BE2C (cell line): Measurements from ENCODE around the gene FBXO44.

Experiments used
- DNase-seq: peaks from one replicate; pipeline ENCODE4 v3.0.0-alpha.2; 2020
- H3K27me3 ChIP-seq: fragments of 250-450 bp; sonication (Bioruptor Pico); 2 replicates; pipeline ENCODE4 v1.5.1; 2020; ENCODE audit warnings: mild to moderate bottlenecking
- H3K36me3 ChIP-seq: fragments of 250-450 bp; sonication (Bioruptor Pico); 2 replicates; pipeline ENCODE4 v1.5.1; 2020; ENCODE audit warnings: mild to moderate bottlenecking
- H3K4me1 ChIP-seq: fragments of 250-450 bp; sonication (Bioruptor Pico); 2 replicates; pipeline ENCODE4 v1.5.1; 2020
- H3K4me3 ChIP-seq: 2 replicates; pipeline ENCODE4 v1.5.1; 2011; ENCODE audit warnings: low read depth, low read length
- H3K9me3 ChIP-seq: fragments of 250-450 bp; sonication (Bioruptor Pico); 2 replicates; pipeline ENCODE4 v1.5.1; 2020
- TF ChIP-seq, protein P1 (sequence below): IDR thresholded peaks from 2 replicates; pipeline ENCODE4 v1.5.1; 2012; ENCODE audit warnings: mild to moderate bottlenecking, low read depth, low read length

The FBXO44 gene

DNA sequence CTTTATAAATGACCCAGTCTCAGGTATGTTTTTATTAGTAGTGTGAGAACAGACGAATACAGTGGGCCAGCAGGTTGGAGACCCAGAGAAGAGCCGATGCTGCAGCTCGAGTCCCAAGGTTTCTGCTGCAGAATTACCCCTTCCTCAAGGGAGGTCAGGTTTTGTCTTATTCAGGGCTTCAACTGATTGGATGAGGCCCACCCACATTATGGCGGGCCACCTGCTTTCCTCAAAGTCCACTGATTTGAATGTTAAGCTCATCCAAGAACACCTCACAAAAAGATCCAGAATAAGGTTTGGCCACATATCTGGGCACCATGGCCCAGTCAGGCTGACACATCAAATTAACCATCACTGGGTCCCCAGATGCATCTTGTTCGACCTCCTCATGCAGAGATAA is 41.3 kb upstream of the FBXO44 start:
- H3K27me3 ChIP-seq = no peaks in the 10 kb centered on the region
- no peaks in the 10 kb centered on the region for H3K4me1 ChIP-seq
- TF ChIP-seq, protein P1, sequence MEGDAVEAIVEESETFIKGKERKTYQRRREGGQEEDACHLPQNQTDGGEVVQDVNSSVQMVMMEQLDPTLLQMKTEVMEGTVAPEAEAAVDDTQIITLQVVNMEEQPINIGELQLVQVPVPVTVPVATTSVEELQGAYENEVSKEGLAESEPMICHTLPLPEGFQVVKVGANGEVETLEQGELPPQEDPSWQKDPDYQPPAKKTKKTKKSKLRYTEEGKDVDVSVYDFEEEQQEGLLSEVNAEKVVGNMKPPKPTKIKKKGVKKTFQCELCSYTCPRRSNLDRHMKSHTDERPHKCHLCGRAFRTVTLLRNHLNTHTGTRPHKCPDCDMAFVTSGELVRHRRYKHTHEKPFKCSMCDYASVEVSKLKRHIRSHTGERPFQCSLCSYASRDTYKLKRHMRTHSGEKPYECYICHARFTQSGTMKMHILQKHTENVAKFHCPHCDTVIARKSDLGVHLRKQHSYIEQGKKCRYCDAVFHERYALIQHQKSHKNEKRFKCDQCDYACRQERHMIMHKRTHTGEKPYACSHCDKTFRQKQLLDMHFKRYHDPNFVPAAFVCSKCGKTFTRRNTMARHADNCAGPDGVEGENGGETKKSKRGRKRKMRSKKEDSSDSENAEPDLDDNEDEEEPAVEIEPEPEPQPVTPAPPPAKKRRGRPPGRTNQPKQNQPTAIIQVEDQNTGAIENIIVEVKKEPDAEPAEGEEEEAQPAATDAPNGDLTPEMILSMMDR = no peak
- no peaks in the 10 kb centered on the region for H3K36me3 ChIP-seq
- no peak for DNase-seq
- no peak overlapping the region for H3K4me3 ChIP-seq
- no peaks in the 10 kb centered on the region for H3K9me3 ChIP-seq

DNA sequence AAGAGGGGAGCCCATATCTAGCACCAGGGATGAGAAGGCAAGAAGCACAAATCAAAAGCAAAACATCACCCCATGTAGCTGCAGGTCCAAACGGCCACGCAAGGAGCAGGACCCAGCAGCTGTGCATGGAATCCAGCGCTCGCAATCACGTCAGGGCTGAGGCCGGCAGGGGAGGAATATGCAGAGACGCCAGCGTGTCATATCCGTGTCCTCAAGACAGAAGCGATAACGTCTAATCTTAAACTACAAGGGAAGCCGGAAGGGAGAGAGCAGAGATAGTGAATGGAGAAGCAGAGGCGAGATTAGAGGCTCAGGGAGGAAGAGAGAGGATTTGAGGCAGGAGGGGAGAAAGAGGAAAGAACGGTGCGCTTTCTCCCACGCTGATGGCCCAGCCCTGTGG is 39.6 kb upstream of the FBXO44 start:
- Histone ChIP-seq H3K9me3 (no peaks in the 10 kb centered on the region), H3K36me3 (no peaks in the 10 kb centered on the region), H3K4me1 (no peaks in the 10 kb centered on the region), H3K27me3 (no peaks in the 10 kb centered on the region), H3K4me3 (no peak overlapping the region)
- no peak for DNase-seq
- TF ChIP-seq, protein P1 = no peak

DNA sequence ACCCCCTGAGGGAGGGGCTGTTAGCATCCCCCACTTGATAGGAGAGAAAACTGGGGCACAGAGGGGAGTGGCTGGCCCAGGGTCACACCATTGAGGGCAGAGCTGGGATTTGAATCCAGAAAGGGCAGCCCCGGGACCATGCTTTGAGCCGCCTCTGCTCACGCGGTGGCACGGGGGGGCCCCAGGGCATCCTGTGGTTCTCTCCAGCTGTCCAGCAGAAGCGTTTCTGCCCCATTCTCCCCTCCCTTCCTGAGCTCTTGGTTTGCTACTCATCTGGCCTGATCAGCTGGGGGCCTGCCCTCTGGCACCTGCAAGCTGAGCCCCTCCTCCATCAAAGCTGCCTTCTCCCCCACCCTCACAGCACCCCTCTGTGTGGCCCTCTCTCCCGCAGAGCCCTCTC is 37.9 kb upstream of the FBXO44 start:
- no peaks in the 10 kb centered on the region for H3K9me3 ChIP-seq
- no peaks in the 10 kb centered on the region for H3K4me1 ChIP-seq
- no peak overlapping the region for H3K4me3 ChIP-seq
- H3K36me3 ChIP-seq = no peaks in the 10 kb centered on the region
- no peak for DNase-seq
- TF ChIP-seq, protein P1 = no peak
- no peaks in the 10 kb centered on the region for H3K27me3 ChIP-seq

DNA sequence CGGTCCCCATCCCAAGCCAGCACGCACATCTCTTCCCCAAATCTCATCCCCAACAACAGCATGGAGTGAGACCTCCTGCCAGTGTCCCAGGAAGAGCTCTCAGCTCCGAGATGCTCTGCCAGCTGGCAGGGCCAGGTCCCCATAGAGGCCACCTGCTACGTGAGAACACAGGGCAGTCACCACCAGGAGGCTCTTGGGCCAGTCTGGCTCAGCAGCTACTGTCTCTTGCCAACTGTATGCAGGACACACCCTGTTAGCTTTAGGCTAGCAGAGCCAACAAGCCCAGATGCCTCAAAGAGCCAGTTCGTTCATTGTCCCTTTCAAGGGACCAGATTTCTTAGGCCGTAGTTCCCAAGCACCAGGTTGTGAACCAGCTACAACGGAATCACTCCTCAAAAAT is 37.4 kb upstream of the FBXO44 start:
- DNase-seq = no peak

DNA sequence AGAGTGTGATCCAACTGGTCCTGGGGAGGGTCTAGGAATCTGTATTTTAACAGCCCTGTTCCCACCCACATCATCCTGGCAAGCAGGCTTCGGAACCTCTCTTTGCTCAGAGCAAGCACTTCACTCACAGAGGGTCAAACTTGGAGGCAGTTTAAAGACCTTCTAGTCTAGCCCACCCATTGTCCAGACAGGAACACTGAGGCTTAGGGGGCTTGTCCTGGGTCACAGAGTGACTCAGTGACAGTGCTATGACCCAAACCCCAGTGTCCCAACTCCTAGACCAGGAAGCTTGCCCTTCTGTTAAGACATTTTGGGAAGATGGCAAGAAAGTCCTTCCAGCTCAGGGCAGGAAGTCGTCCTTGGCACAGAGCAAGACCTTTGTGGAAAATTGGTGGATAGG is 36.9 kb upstream of the FBXO44 start:
- Histone ChIP-seq H3K4me3 (no peak overlapping the region), H3K36me3 (no peaks in the 10 kb centered on the region), H3K27me3 (no peaks in the 10 kb centered on the region), H3K9me3 (no peaks in the 10 kb centered on the region), H3K4me1 (no peaks in the 10 kb centered on the region)
- TF ChIP-seq, protein P1 = no peak
- no peak for DNase-seq

More for the DNA sequence above, 37.4 kb upstream of the FBXO44 start:
- H3K36me3 ChIP-seq = no peaks in the 10 kb centered on the region
- no peaks in the 10 kb centered on the region for H3K9me3 ChIP-seq
- TF ChIP-seq, protein P1 = 0 out of 2 replicates have a peak, but pooled peaks have one; percentile 6
- no peaks in the 10 kb centered on the region for H3K4me1 ChIP-seq
- no peak overlapping the region for H3K4me3 ChIP-seq
- no peaks in the 10 kb centered on the region for H3K27me3 ChIP-seq

DNA sequence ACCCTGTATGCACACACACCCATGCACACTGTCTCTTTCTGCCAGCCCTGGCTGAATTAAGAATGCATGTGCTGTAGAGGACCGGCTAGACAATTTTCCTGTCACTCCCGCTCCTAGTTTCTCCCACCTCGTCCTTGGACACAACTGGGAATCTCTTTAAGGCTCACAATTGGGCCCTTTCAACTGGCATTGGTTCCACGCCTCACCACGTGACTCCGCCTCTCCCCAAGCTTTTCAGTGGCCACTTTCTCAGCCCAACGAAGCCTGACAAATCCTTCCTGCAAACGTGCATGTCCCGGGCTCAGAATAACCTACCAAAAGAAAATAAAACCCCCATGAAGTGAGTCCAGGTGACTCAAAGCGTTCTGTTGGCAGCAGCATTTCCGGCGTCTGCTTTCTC is 34.3 kb upstream of the FBXO44 start:
- DNase-seq = no peak
- H3K4me3 ChIP-seq = no peak overlapping the region
- H3K27me3 ChIP-seq = no peaks in the 10 kb centered on the region
- no peaks in the 10 kb centered on the region for H3K36me3 ChIP-seq
- no peaks in the 10 kb centered on the region for H3K9me3 ChIP-seq
- no peaks in the 10 kb centered on the region for H3K4me1 ChIP-seq
- TF ChIP-seq, protein P1 = no peak
